Stimulated activated CD8-positive, alpha-beta memory T cell treated with anti-CD3 and anti-CD28 coated beads, Interleukin-15, amount 100 ng/mL, for 24 hours (primary cell): ENCODE results near the gene RPS19BP1.

Experiments used
- DNase-seq: peaks from one replicate; pipeline ENCODE4 v3.0.0-alpha.2; 2020; ENCODE audit warnings: low read depth

The RPS19BP1 gene

DNA sequence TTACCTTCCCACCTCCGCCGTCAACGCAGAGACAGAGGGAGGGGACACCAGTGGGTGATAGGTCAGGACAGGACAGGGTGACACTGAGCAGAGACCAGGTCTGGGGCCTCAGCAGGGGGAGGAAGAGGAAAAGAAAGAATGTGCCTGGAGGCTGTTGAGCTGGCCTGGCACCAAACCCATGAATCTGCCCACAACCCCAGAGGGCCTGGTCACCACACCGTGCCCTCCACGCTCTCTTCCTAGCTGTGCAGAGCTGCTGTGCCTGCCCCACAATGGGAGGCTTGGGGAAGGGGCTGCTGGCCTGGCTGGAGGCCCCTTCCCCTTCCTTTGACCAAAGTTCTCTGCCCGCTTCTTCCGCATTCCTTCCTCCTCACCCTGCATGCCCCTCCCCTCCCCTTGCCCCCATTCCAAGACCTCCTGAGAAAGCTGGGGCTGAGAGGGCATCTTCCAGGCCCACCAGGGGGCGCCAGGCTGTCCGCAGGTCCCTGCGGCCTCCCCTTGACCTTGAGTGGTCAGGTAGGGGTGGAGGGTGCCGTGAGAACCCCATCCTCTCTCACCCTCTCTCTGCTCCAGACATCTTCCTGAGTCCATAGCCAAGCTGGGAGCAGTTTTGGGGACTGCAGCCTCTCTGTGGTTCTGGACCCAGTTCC lies 27.0 kb upstream of the RPS19BP1 start:
- no peak for DNase-seq

- DNase-seq, result no peak
These were observed 26.4 kb upstream of the RPS19BP1 start for GRCh38 chr22:39558950-39559349.

GRCh38 chr22:39558254-39558727 lies 25.7 kb upstream of the RPS19BP1 start:
- no peak for DNase-seq

DNA sequence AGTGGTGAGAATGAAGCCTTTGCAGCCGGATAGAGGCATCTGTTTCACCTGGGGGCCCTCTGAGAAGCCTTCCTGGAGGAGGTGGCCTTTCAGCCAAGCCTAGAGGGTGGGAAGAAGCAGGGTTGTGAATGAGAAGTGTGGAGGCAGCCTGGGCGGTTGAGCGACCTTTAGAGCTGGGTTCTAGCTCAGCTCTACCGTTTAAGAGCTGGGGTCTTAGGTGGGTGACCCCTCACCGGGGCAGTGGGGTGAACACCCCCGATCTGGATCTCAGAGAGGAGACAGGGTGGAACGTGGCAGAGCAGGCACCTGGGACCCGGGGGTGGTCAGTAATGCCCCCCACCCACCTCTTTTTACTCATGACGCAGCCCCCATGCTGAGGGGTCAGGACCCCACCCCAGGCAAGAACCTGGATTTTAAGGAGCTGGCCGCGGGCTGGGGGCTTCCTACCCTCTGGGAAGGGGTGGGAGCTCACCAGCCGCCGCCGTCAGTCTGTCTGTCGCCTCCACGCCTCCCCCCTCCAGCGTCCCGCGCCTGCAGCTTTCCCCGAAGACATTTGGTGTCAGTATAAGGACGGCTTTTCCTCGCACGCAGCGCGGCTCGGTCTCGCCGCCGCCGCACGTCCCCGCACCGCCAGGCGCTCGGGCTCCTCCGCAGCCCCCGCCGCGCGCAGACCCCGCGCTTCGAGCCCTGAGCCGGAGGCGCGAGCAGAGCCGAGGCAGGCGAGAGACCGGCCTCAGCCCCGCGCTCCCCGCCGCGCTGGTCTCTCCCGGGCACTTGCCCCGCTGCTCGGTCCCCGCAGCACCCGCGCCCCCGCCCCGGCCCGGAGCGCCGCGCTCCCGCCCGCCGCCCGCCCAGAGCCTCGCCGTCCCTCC lies 24.7 kb upstream of the RPS19BP1 start:
- no peak for DNase-seq

DNA sequence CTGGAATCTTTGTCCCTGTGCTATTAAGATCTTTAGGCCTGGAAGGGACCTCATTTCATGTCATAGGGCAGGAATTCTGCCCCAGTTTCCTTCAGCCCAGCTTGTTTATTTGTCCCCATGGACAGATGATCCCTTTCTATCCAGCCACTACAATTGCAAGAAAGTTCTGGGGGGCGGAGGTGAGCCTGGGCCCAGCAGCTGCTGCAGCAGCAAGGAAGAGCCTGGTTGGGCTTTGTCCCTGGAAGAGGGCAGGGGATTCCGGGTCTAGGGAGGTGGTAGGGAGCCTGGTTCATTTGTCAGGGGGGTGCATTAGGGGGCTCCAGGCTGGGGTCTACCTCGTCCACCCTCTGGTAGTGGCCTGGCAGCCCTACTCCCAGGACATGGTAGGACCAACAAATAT lies 21.6 kb upstream of the RPS19BP1 start:
- no peak for DNase-seq

DNA sequence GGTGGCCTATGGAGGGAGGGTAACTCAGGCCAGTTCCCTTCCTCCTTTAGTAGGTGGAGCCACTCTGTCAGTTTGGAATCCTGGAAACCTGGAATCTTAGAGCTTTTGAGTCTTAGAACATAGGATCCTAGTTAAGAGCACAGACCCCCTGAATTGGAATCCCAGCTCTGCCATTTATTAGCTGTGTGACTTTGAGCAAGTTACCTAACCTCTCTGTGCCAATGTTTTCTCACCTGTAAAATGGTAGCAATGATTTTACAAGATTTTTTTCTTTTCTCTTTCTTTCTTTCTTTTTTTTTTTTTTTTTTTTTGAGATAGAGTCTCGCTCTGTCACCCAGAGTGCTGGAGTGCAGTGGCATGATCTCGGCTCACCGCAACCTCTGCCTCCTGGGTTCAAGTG lies 20.9 kb upstream of the RPS19BP1 start:
- DNase-seq, result no peak

DNA sequence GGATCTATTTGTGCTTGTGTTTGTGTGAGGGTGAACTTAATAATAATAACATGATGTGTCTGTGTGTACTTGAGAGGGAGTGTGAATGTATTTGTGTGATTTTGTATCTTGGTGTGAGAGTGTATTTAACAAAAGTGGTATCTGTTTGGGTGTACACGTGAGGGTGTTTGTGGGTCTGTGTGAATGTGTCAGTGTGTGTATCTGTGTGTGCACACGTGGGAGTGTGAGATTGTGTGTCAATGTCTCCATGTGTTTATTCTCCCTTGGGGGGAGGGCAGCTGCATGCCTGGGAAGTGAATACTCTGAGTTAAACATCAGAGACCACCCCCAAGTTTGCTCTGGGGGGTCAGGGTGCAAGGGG lies 15.0 kb upstream of the RPS19BP1 start:
- DNase-seq, result no peak

GRCh38 chr22:39546889-39547586 lies 14.5 kb upstream of the RPS19BP1 start:
- no peak for DNase-seq

DNA sequence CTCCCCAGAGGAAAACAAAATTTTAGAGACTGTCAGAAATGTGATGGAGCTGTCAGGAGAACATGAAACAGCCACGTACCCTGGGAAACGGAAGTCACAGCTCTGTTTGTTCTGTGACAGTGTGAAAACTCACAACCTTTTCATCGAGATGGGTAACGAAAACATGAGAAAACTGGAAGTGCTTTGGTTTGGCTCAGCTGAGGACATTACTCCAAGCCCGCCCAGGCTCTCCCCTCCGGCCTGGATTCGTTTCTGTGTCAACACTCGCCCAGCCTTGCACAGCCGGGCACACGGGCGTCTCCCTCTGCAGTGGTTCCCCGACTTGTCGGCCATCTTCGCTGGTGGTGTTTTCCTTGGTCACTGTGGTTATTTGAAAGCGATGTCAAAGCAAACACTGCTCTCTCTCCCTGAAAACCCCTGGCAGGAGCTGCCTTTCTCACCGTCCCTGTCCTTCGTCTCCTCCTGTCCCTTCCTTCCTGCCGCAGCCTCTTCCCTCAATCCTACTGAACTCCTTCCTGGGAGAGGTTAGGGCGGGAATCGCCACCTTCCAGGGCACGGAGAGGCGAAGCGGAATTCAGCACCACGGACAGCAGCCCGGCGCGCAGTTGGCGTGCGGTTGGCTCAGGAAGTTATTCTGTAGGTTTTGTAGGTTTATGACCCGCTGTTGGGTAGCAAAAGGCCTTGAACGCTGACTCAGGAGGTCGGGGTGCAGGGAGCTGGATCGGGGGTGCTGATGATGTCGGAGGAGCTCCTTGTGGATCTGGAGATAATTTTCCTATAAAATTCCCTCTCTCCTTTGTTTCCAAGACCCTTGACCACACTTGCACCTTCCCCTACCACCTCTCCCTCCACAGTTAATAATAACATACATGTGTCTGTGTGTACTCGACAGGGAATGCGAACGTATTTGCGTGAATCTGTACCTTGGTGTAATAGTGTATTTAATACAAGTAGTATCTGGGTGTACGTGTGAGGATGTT lies 13.1 kb upstream of the RPS19BP1 start:
- DNase-seq, result peak; percentile 56

- DNase-seq, result no peak
These were observed 10.5 kb upstream of the RPS19BP1 start for GRCh38 chr22:39543095-39543494.

DNA sequence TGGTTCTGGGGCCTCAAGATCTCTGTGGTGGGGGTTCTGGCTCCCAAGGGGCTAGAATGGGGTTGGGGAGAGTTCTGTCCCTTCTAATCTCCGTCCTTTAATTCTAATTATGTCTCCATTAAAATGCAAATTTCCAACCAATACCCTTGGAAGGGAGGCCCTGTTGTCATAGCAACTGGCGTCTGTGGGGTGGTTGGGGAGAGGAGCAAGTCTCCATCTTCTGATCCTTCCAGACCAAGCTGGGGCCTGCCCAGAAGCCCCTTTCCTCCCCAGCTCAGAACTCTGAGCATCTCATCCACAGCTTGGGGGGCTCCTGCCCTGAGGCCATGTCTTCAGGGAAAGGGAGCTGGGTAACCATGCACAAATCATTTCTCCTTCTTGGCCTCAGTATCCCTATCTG lies 5.4 kb upstream of the RPS19BP1 start:
- DNase-seq, result no peak

- DNase-seq, result no peak
These were observed 4.2 kb upstream of the RPS19BP1 start for GRCh38 chr22:39536711-39537110.

- DNase-seq, result no peak
These were observed 3.4 kb upstream of the RPS19BP1 start for GRCh38 chr22:39535831-39536449.

- DNase-seq, result no peak
These were observed 2.8 kb upstream of the RPS19BP1 start for GRCh38 chr22:39535357-39535725.

GRCh38 chr22:39534591-39535356 lies 2.2 kb upstream of the RPS19BP1 start:
- DNase-seq, result peak; percentile 83

DNA sequence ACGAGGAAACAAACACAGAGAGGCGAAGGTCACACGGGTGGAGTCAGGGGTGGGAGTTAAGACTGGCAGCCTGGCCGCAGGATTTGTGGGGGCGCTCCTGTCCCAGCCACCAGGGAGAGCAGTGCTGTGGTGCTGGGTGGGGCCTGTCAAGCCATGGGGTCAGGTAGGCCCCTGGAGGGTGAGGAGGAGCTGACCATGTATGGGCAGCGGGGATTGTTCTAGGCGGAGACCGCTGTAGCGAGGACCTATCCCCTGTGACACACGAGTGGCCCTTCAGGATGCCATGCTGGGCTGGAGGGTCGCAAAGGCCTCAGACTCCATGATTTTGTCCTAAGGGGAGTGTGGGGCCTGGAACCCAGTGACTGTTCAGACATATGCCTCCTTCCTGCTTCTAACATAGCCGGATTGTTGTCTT lies 1.6 kb upstream of the RPS19BP1 start:
- no peak for DNase-seq

DNA sequence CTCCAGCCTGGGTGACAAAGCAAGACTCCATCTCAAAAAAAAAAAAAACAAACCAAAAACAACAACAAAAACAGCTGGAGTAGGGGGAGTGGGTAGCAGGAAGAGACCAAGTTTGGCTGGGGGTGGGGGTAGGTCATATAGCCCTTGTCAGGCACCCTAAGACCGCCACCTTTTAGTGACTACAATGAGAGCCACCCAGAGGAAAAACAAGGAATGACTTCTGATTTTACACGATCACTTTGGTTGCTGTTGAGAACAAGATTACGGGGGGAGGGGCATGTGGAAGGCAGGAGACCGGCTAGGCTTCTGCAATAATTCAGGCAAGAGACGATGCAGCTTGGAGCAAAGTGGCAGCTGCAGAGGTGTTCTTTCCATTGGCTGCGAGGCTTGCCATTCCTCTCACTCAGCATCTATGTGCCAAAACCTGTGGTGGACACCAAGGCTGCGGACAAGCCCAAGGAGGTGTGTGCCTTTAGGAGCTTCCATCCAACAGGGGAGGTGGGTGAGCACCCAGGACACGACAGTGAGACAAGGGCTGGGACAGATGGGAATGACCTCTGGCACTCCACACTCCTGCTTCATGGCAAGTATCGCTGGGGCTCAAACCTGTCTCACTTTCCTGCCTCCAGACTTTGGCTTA lies 1.7 kb downstream of the RPS19BP1 start:
- DNase-seq, result no peak

DNA sequence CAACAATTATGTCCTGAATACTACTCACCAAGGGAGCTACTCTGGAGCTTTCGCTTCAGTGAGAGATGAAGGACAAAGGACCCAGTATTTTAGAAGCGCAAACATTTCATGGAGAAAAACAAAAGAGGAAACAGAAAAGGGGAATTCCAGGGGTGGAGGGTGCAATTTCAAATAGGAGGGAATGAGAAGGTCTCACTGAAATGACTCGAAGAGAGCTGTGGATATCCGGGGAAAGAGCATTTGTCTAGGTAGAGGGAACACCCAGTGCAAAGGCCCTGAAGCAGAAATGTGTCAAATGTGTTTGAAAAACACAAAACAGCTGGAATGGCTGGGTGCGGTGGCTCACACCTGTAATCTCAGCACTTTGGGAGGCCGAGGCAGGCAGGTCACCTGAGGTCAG lies 2.4 kb downstream of the RPS19BP1 start:
- no peak for DNase-seq

GRCh38 chr22:39529487-39529851 lies 3.1 kb downstream of the RPS19BP1 start:
- no peak for DNase-seq
